Breast epithelium (tissue), 3 donors: ENCODE data around the gene DHH.

Experiments
- CTCF ChIP-seq, 3 donors: fragments of 450-650 bp; IDR thresholded peaks; one replicate each; pipeline ENCODE4 v1.5.1; 2016 to 2017; ENCODE audit warnings: antibody characterized with exemption in 3 of 3, mild to moderate bottlenecking in 3 of 3, moderate library complexity in 3 of 3
- POLR2A ChIP-seq: fragments of 450-650 bp; IDR thresholded peaks from one replicate; pipeline ENCODE4 v1.6.1; 2016; ENCODE audit warnings: antibody characterized with exemption, mild to moderate bottlenecking, moderate library complexity
- POLR2AphosphoS5 ChIP-seq, 3 donors: sonication (generic); formaldehyde crosslinking; IDR thresholded peaks; one replicate each; pipeline ENCODE4 v1.6.1; 2017; ENCODE audit warnings: antibody characterized with exemption in 3 of 3

DNA sequence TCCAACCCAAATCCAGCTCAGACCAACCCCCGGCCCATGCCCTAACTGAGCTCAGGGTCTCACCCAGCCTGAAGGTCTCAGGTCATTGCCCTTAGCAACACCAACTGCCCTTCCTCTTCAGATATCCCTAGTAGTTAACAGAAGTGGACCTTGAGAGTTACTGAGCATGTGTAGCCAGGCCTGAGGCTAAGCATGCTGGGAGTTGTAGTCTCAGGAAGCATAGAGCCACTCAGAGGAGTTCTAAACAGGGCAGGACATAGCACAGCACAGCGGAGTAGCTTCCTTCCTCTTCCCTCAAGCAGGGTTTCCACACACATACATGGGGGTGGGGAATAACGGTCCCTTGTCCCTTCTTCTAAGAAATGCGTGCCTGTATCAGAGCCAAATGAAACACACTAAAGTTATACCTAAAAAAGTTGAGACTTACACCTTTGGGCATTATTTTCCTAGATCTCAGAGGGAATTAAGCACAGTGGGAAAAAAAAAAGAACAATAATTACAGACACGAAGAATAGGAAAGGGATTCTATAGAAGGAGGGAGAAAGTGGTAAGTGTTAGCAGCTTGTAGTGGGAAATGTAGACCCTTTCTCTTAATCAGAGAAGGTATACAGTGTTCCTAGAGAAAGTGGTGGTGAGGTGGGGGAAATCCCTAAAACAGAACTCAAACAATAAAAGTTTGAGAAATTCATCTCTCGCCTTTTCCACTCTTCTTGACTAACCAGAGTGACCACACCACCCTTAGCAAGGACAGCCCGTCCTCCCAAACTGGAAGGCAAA is 38.4 kb downstream of the DHH start:
- TF ChIP-seq CTCF (IDR thresholded peaks at IDR 0.05) (no peak), POLR2A (no peak), POLR2AphosphoS5 (IDR thresholded peaks at IDR 0.05) (no peak)
